Spleen (tissue), 7 donors: ENCODE data around the gene TSPAN18.

Experiments used
- CTCF ChIP-seq, 11 experiments: fragments of 200-600 bp in 7 of 11; fragments of 450-650 bp in 4 of 11; sonication (generic) in 4 of 11; IDR thresholded peaks in 8 of 11; conservative IDR thresholded peaks in 3 of 11; 1 replicate in 7 of 11; 2 replicates in 4 of 11; pipeline versions ENCODE4 v1.4.0 to v1.8.0; 2016 to 2021; ENCODE audit warnings: antibody characterized with exemption in 11 of 11, inconsistent platforms in 4 of 11, mild to moderate bottlenecking in 1 of 11
- POLR2AphosphoS5 ChIP-seq, 3 donors: sonication (generic); formaldehyde crosslinking; IDR thresholded peaks; one replicate each; pipeline ENCODE4 v1.5.1; 2017; ENCODE audit warnings: antibody characterized with exemption in 3 of 3
- donor health status: DM: no; HTN: no; CAD: no; lungs with moderate emphysema.
- donor health status: DM: no; HTN: no; CAD: no.
- donor health status: DM: no; HTN: no; CAD: no.

GRCh38 chr11:44876906-44877305, 150.1 kb downstream of the TSPAN18 start:
- TF ChIP-seq POLR2AphosphoS5 (IDR thresholded peaks at IDR 0.05) (no peak), CTCF (IDR thresholded peaks at IDR 0.05 in 8 of 11, conservative IDR thresholded peaks at IDR 0.05 in 3 of 11) (no peak)
